GM19099 (cell line): ENCODE measurements around the gene EBF4.

Source experiments
- POLR2A ChIP-seq: IDR thresholded peaks from 3 replicates; pipeline ENCODE4 v1.6.1; 2011; ENCODE audit warnings: low read depth; ENCODE audit not compliant: insufficient read length; ENCODE audit errors: extremely low read depth

The EBF4 gene

GRCh38 chr20:2798814-2799213 is 106.2 kb downstream of the EBF4 start:
- no peak for TF ChIP-seq POLR2A

GRCh38 chr20:2799271-2799670 is 106.7 kb downstream of the EBF4 start:
- TF ChIP-seq POLR2A: no peak

DNA sequence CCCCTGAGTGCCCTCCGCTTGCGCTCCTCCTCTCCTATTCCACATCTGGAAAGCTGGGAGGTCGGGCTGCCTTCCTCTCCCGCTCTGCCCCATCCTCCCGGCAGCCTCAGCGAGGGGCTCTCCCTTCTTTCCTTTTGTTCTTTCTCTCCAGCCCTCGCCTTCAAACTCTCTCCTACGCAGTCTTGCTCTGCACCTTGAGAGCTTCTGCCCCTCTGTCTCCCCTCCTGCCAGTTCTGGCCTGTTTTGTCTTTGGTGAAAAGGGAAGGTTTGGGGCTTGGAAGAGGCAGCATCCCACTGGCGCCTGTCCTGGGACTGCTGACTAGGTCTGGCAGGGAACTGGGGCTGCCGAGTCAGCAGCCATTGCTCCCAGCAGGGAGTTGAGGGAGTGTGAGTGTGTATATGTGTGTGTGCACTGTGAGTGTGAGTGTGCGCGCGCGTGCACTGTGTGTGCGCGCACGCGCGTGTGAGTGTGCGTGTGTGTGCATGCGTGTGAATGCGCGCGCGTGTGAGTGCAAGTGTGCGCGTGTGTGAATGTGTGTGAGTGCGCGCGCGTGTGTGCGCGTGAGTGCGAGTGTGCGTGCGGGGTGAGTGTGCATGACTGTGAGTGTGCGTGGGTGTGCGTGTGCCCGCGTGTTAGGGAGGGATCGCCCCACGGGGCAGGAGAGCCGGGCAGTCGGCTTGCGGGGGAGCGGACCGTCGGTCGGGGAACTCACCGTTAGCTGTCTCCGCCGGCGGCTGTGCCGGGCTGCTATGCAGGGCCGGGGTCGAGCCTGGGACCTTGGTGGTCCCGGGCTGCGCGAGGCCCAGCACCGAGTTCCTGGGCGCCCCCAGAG is 107.3 kb downstream of the EBF4 start:
- peak; percentile 39 for TF ChIP-seq POLR2A

GRCh38 chr20:2800521-2801285 is 108.1 kb downstream of the EBF4 start, which contains the start of gene CPXM1:
CPXM1 (minus strand) TSS chr20:2800627; CDS start chr20:2800572, 55 bp downstream.
- TF ChIP-seq POLR2A: peak; percentile 73

DNA sequence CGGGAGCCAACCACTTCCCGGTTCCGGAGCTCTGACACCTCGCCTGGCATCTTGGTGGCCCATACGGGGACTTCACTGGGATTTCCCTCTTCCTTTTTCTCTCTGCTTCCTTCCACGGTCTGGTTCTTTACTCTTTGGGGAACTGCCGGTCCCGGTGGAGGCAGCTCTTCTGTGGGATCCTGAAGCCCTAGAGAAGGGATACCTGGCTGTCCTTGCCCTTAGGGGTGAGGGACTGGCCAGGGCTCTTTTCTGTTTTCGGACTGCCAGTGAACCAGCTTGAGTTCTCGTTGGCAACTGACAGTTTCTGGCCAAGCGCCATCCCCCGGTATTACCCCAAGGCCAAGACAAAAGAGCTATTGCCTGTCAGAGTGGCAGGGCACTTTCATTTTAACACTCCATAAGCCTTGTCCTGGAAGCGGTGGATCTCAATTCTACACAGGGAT is 108.7 kb downstream of the EBF4 start:
- TF ChIP-seq POLR2A: no peak

GRCh38 chr20:2804041-2804828 is 111.7 kb downstream of the EBF4 start:
- TF ChIP-seq POLR2A: no peak

- no peak for TF ChIP-seq POLR2A
Observed at GRCh38 chr20:2804852-2805688, 112.5 kb downstream of the EBF4 start.

DNA sequence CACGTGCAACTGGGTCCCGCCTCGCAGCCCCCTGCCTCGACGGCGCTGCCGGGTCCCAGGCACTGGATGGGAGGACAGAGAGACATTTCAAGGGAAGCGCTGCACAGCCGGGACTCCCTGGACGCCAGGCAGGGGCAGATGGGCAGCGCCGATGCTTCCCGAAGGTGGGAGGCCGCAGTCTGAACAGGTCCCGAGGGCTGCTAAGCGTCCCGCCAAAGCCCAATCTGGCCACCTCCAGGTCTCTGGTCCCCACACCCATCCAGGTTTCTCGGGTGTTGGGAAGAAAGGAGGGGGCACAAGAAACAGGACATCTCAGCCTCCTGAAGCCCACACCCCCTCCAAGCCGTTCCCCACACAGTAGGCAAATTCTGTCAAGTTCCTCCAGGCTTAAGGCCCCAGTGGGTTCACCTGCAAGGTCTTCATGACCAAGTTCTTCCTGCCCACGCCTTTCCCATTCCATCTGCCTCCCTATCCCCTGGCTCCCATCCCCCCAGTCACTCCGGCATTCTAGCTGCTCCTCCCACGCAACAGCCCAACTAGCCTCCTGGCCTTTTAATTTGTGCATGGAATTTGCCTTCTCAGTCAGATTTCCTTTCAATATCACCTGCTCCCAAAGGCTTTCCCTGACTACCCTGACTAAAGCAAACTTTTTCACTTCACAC is 113.2 kb downstream of the EBF4 start:
- no peak for TF ChIP-seq POLR2A

DNA sequence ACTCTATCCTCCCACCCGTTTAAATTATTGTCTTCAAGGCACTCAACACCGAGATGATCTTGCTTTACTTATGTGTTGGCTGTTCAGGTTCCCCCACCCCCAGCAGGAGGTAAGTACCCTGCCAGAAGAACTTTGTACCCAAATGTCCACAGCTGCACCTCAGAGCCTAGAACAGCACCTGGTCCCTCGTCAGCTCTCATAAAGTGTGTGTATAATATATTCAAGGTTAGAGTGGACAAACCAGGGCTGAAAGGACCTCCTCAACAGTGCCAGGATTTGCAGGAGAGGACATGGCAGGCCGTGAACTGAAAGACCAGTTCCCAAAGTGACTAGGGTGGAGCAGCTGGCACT is 113.7 kb downstream of the EBF4 start:
- TF ChIP-seq POLR2A: no peak

DNA sequence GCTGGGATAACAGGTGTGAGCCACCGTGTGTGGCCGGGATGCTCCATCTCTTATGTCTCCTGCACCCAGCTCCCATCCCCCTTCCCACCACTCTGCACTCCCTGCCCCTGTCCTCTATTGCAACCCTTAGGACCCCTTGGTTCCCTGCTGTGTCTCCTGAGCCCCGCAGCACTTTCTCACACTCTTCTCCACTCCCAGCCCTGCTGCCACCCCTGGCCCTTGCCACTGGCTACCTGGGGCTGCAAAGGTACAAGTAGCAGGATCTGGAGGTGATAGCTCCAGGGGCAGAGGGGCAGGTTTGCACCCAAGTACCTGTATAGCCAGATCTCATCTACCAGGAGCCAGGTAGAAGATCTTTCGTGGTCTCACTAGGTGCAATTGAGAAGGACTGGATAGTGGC is 114.4 kb downstream of the EBF4 start:
- TF ChIP-seq POLR2A: no peak

GRCh38 chr20:2809690-2810089 is 117.1 kb downstream of the EBF4 start:
- no peak for TF ChIP-seq POLR2A
